GM12892 (cell line): Measurements from ENCODE around the gene PIBF1.

Experiments
- DNase-seq: peaks from one replicate; pipeline ENCODE4 v3.0.0; 2011; ENCODE audit not compliant: insufficient read length
- FAIRE-seq: peaks from 2 replicates; lab custom pipeline; 2011; peaks lifted over from hg19 to GRCh38; lab: Jason Lieb, UNC
- POLR2A ChIP-seq: IDR thresholded peaks from 2 replicates; pipeline ENCODE4 v1.6.1; 2011; ENCODE audit warnings: low read depth, low read length, control low read depth
- POLR2AphosphoS5 ChIP-seq: IDR thresholded peaks from 2 replicates; pipeline ENCODE4 v1.6.1; 2011; ENCODE audit warnings: low read depth, low read length, control low read depth
- TAF1 ChIP-seq: IDR thresholded peaks from 2 replicates; pipeline ENCODE4 v1.6.1; 2011; ENCODE audit warnings: low read depth, mild to moderate bottlenecking, control low read depth, low read length, borderline replicate concordance

Gene PIBF1

GRCh38 chr13:73000027-73000674 lies 218.2 kb downstream of the PIBF1 start:
- DNase-seq (no peak), FAIRE-seq (peak; percentile 75)
- TF ChIP-seq TAF1 (no peak), POLR2A (no peak), POLR2AphosphoS5 (no peak)

DNA sequence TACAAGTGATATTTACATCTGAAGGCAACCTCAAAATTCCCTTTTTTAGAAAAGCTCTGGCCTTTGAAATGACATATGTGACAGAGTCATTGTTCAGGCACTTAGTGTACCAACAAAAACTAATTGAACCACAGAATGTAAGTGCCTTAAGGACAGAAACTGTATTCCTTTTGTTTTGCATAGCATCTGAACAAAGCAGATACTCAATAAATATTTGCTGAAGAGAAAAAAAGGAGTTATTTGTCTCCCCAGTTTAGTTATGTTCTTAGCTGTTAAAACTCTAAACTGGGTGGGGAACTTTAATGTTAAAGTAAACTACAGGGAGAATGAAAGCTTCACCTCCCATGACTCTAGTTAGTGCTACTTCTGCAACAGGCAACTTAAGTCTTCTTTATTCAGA lies 220.0 kb downstream of the PIBF1 start:
- DNase-seq: no peak
- no peak for FAIRE-seq
- TF ChIP-seq POLR2AphosphoS5 (no peak), POLR2A (no peak), TAF1 (no peak)

GRCh38 chr13:73011751-73012150 lies 229.8 kb downstream of the PIBF1 start:
- TF ChIP-seq POLR2A (no peak), TAF1 (no peak), POLR2AphosphoS5 (no peak)
- no peak for FAIRE-seq
- no peak for DNase-seq

DNA sequence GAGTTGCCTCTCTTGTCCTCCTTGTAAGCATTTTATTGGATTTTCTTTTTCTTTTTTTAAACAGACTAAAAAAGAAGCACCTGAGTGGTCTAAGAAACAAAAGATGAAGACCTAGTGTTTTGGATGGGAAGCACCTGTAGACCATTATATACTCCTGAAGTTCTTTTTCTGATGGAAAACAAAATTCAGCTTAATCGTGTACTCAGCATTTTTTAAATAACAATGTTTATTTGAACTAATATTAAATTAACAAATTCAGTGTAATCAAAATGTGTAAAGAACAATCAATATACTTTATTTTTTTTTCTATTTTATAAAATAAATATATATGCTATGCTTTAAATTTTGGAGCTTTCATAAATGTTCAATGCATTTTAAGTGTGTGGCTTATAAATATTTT lies 233.9 kb downstream of the PIBF1 start:
- no peak for TF ChIP-seq TAF1
- no peak for TF ChIP-seq POLR2A
- TF ChIP-seq POLR2AphosphoS5: no peak
- DNase-seq (no peak), FAIRE-seq (no peak)

- DNase-seq: no peak
- TF ChIP-seq POLR2AphosphoS5 (no peak), TAF1 (no peak), POLR2A (no peak)
- FAIRE-seq: no peak
These were observed 236.4 kb downstream of the PIBF1 start for GRCh38 chr13:73018336-73018735.

DNA sequence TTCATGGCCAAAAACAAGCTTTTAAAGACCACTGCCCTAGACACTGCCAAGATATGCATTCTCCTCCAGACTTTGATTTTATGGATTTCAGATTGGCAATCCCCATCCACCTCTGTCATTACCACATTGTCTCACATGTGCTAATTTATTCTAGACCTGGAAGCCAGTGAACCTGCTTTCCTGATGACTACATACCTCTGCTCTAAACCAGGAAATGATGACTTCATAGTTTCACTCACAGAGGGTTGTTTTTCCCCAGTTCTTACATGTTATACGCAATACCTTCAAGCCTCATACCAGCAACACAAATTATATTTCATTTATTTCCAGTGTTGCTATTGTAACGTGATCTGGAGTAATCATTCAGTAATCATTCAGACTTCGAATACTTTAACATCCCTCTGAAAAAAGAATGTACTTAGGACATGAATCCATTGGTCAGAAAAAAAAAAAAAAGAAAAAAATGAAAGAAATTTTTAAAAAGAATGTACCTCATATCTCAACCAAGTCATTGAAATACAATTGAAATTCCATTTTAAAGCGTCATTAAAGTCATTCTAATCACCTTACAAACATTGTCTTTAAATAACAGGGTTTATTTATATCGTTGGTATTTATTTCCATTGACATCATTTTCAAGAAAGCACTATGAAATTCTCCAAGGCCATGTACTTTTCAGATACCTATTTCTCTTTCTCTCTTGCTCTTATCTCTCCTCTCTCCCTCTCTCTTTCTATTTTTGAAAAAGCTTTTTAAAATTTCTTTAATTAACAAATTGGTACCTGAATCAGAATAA lies 243.5 kb downstream of the PIBF1 start:
- FAIRE-seq (no peak), DNase-seq (no peak)
- TF ChIP-seq POLR2A: no peak
- TF ChIP-seq POLR2AphosphoS5: no peak
- no peak for TF ChIP-seq TAF1

DNA sequence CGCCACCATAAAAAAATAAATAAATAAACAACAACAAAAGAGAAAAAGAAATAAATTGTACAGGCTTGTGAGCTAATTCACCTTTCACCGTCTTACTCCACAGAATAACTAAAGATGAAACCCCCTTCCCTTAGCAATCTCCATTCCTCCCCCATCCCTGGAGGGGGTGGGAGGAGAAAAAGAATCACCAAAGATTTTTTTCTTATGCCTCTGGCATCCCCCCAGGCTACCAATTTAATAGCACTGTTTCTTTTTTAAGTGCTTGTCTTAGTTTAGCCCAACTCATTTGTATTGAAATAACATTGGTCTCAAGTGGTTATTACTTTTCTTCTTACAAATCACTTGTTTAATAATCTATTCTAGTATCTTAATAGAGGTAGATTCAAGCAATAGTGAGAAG lies 253.0 kb downstream of the PIBF1 start:
- TF ChIP-seq POLR2A (no peak), TAF1 (no peak), POLR2AphosphoS5 (no peak)
- FAIRE-seq (no peak), DNase-seq (no peak)

GRCh38 chr13:73035660-73036059 lies 253.7 kb downstream of the PIBF1 start:
- TF ChIP-seq TAF1 (no peak), POLR2AphosphoS5 (no peak), POLR2A (no peak)
- FAIRE-seq (no peak), DNase-seq (no peak)

GRCh38 chr13:73036566-73036965 lies 254.6 kb downstream of the PIBF1 start:
- no peak for FAIRE-seq

GRCh38 chr13:73038064-73038463 lies 256.1 kb downstream of the PIBF1 start:
- FAIRE-seq: no peak

More at GRCh38 chr13:73036566-73036965, 254.6 kb downstream of the PIBF1 start:
- TF ChIP-seq POLR2A: no peak
- TF ChIP-seq TAF1: no peak
- no peak for TF ChIP-seq POLR2AphosphoS5
- DNase-seq: no peak

GRCh38 chr13:73039201-73040108 lies 257.5 kb downstream of the PIBF1 start:
- TF ChIP-seq POLR2AphosphoS5 (no peak), POLR2A (no peak), TAF1 (no peak)
- no peak for DNase-seq
- no peak for FAIRE-seq

More at GRCh38 chr13:73038064-73038463, 256.1 kb downstream of the PIBF1 start:
- TF ChIP-seq POLR2A (no peak), TAF1 (no peak), POLR2AphosphoS5 (no peak)
- DNase-seq: no peak
